Natural killer cell treated with Interleukin-12 subunit alpha and Interleukin-12 subunit beta and Interleukin-15 and Interleukin-18, amount 100 ng/mL, for 72 hours (primary cell): ENCODE results near the gene MEGF6. TPM values are rescaled to one million over a fixed set of nuclear protein-coding genes. Genes with fewer than 3 reads are reported as not detected.
"Not testable (repeated sequence)": the region's sequence is repeated elsewhere in the genome, so short reads cannot be mapped to it uniquely, and the experiment has no call there.

Experiments
- ATAC-seq, 2 donors: fragments of 150-1000 bp; cut with Tn5 transposase in 1 of 2; sonication (Bioruptor Pico), chemical (Tn5 transposase) in 1 of 2; 2 replicates each; pipeline ENCODE4 v1.10.0; 2021
- DNase-seq: peaks from one replicate; pipeline ENCODE4 v3.0.0; 2022; ENCODE audit warnings: low spot score
- H3K27ac Mint-ChIP-seq, 2 donors: 1 replicate in 1 of 2; 2 replicates in 1 of 2; pipeline ENCODE4 v1.8.0; 2022; ENCODE audit warnings: mixed read lengths in 2 of 2, mild to moderate bottlenecking in 1 of 2, moderate library complexity in 1 of 2
- H3K27me3 Mint-ChIP-seq, 2 donors: 1 replicate in 1 of 2; 2 replicates in 1 of 2; pipeline ENCODE4 v1.8.0; 2022; ENCODE audit warnings: mixed read lengths in 2 of 2
- H3K36me3 Mint-ChIP-seq: one replicate; pipeline ENCODE4 v1.8.0; 2022; ENCODE audit warnings: mixed read lengths
- H3K4me1 Mint-ChIP-seq, 2 donors: 1 replicate in 1 of 2; 2 replicates in 1 of 2; pipeline ENCODE4 v1.8.0; 2022; ENCODE audit warnings: low read depth in 2 of 2, mixed read lengths in 2 of 2, mild to moderate bottlenecking in 1 of 2
- H3K4me3 Mint-ChIP-seq: one replicate; pipeline ENCODE4 v1.8.0; 2022; ENCODE audit warnings: mixed read lengths
- H3K9me3 Mint-ChIP-seq: 2 replicates; pipeline ENCODE4 v1.8.0; 2022; ENCODE audit warnings: mixed read lengths
- total RNA-seq, 2 donors: library from RNA; stranded (reverse); gene quantifications; one replicate each; pipeline ENCODE4 v1.2.3, GENCODE V29; 2022

The MEGF6 gene
- total RNA-seq, 2 donors from 2014 or later, result 0.36 to 1.6 TPM

DNA sequence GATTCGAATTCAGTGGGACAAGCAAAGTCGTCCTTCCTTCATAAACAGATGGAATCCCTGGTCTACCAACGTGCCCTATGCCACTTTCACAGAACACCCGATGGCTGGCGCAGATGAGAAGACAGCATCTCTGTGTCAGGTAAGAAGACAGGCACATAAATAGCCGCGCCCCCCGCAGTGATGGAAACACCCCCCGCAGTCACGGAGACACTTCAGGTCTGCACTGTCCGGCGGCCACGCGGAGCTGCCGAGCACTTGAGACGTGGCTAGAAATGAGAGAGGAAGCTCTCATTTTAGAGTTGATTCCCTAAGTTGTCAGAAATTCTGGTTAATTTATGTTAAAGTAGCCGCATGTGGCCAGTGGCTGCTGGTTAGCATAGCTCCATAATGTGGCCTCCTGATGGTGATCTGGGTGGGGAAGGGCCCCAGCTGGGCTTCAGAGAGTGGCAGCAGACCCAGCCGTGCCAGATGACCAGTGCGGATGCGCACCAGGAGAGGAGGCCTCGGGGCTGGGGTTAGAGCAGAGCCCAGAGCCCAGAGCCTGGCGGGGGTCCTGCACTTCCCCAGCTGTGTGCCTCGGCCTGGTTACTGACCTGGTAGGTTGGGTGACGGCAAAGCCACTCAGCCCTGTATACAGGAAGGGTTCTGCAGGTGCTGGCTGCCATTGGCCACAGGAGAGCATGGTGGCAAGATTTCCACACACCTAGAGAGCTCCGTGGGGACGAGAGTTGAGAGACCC lies 16.4 kb upstream of the MEGF6 start:
- no peak for ATAC-seq
- Mint-ChIP-seq H3K4me1 (peaks cover 26 to 28% of the 10 kb centered on the region in 2 donors), H3K4me3 (no peak overlapping the region), H3K36me3 (no peaks in the 10 kb centered on the region), H3K27ac (no peak overlapping the region), H3K9me3 (no peaks in the 10 kb centered on the region), H3K27me3 (no peaks in the 10 kb centered on the region)
- DNase-seq, result no peak

GRCh38 chr1:3626025-3626424 lies 14.7 kb upstream of the MEGF6 start:
- no peaks in the 10 kb centered on the region for H3K9me3 Mint-ChIP-seq

DNA sequence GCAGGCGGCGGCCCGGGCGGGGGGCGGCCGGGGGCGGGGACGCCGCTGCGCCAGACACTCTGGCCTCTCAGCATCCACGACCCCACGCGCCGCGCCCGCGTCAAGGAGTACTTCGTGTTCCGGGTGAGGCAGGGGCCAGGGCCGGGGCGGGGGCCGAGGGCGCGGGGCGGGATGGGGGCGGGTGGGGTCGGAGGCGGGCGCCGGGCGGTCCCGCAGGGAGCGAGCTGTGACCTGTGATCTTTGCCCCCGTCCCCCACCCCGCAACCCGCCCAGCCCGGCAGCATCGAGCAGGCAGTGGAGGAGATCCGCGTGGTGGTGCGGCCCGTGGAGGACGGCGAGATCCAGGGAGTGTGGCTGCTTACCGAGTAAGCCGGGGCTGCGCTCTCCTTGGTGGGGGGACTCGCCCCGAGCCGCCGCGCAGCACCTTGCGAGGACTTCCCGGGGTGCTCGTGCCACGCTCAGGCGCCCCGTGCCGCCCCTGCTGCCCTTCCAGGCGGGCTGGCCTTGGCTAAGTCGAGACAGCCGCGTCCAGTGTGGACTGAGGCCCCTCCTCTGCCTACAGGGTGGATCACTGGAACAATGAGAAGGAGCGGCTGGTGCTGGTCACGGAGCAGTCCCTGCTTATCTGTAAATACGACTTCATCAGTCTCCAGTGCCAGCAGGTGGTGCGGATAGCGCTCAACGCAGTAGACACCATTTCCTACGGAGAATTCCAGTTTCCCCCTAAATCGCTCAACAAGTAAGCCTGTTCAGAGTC lies 14.0 kb upstream of the MEGF6 start:
- H3K27ac Mint-ChIP-seq, result peak overlapping the region; percentile 21 to 70
- H3K4me3 Mint-ChIP-seq, result peak overlapping the region; percentile 93
- H3K27me3 Mint-ChIP-seq, result no peaks in the 10 kb centered on the region
- peaks cover 28 to 33% of the 10 kb centered on the region in 2 donors for H3K4me1 Mint-ChIP-seq
- peak in 1 of 2 donors; percentile 34 for ATAC-seq
- H3K36me3 Mint-ChIP-seq, result no peaks in the 10 kb centered on the region
- DNase-seq, result no peak
- no peaks in the 10 kb centered on the region for H3K9me3 Mint-ChIP-seq

More at GRCh38 chr1:3626025-3626424, 14.7 kb upstream of the MEGF6 start:
- no peak for ATAC-seq
- H3K4me1 Mint-ChIP-seq, result peaks cover 28 to 29% of the 10 kb centered on the region in 2 donors
- no peak for DNase-seq
- H3K27me3 Mint-ChIP-seq, result no peaks in the 10 kb centered on the region
- peak overlapping the region; percentile 93 for H3K4me3 Mint-ChIP-seq
- H3K27ac Mint-ChIP-seq, result peak overlapping the region in 1 of 2 donors; percentile 21
- no peaks in the 10 kb centered on the region for H3K36me3 Mint-ChIP-seq

GRCh38 chr1:3624200-3625136 lies 13.2 kb upstream of the MEGF6 start, which contains the start of gene TPRG1L:
Gene TPRG1L (plus strand): TSS chr1:3625015. CDS start chr1:3625073, 58 bp downstream.
- peak within 1 kb of the TSS; percentile 93 for H3K4me3 Mint-ChIP-seq
- H3K27ac Mint-ChIP-seq, result peak within 1 kb of the TSS; percentile 70 to 78
- ATAC-seq (peak; percentile 98), DNase-seq (peak; percentile 97)
- no peaks in the 10 kb centered on the region for H3K27me3 Mint-ChIP-seq
- H3K9me3 Mint-ChIP-seq, result no peaks in the 10 kb centered on the region
- H3K36me3 Mint-ChIP-seq, result no peaks in the 10 kb centered on the region
- H3K4me1 Mint-ChIP-seq, result peaks cover 33 to 34% of the 10 kb centered on the region in 2 donors

DNA sequence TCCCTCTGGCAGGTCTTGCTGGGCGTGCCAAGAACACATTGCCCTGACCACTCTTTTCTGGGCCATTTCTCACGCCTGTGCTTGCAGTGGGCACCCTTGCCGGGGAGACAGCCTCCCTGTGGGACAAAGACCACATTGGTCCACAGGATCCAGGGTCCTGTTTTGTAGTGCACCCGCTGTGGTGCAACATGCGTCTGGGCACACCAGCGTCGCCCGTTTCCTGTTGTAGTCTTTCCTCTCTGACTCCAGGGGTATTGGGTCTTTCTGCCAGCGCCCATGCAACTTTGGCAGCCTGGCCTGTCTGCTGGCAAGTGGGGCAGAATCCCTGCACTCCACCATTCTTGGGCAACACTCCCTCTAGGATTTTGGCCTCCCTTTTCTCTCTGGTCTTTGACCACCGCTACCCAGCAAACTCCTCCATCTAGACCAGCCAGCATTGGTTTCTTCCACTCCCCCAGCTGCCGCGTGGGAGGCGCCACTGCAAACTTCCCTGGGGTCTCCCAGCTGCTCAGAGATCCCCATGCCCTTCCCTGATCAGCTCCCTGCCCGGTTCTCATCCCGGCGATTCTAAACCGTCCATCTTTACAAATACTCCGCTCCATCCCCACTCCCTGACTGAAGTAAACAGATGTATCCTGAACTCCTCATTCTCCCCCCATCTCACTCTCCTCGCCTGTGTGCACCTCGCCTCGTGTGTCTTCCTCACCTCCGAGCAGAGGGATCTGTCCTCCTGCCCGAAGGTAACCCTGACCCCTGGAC lies 12.3 kb upstream of the MEGF6 start:
- peaks cover 36 to 40% of the 10 kb centered on the region in 2 donors for H3K4me1 Mint-ChIP-seq

GRCh38 chr1:3622102-3622501 lies 10.8 kb upstream of the MEGF6 start:
- H3K4me1 Mint-ChIP-seq, result peaks cover 36 to 40% of the 10 kb centered on the region in 2 donors
- ATAC-seq, result not testable (repeated sequence)

More for the DNA sequence above, 12.3 kb upstream of the MEGF6 start:
- no peak for ATAC-seq
- H3K27me3 Mint-ChIP-seq, result no peaks in the 10 kb centered on the region
- no peak for DNase-seq
- H3K9me3 Mint-ChIP-seq, result no peaks in the 10 kb centered on the region
- no peaks in the 10 kb centered on the region for H3K36me3 Mint-ChIP-seq
- H3K4me3 Mint-ChIP-seq, result peak overlapping the region; percentile 93
- peak overlapping the region in 1 of 2 donors; percentile 78 for H3K27ac Mint-ChIP-seq

DNA sequence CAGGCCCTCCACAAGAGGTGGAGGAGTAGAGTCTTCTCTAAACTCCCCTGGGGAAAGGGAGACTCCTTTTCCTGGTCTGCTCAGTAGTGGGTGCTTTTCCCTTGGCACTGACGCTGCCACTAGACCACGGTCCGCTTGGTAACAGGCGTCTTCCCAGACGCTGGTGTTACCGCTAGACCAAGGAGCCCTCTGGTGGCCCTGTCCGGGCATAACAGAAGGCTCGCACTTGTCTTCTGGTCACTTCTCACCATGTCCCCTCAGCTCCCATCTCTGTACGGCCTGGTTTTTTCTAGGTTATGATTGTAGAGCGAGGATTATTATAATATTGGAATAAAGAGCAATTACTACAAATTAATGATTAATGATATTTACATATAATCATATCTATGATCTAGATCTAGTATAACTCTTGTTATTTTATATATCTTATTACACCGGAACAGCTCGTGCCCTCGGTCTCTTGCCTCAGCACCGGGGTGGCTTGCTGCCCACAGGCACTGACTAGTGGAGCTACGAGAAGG lies 9.9 kb upstream of the MEGF6 start:
- H3K27ac Mint-ChIP-seq, H3K4me3 Mint-ChIP-seq, H3K27me3 Mint-ChIP-seq, ATAC-seq, DNase-seq, H3K36me3 Mint-ChIP-seq, H3K9me3 Mint-ChIP-seq: not testable (repeated sequence)
- H3K4me1 Mint-ChIP-seq, result peaks cover 36 to 40% of the 10 kb centered on the region in 2 donors

More at GRCh38 chr1:3622102-3622501, 10.8 kb upstream of the MEGF6 start:
- not testable (repeated sequence) for H3K9me3 Mint-ChIP-seq, DNase-seq, H3K27me3 Mint-ChIP-seq, H3K27ac Mint-ChIP-seq, H3K36me3 Mint-ChIP-seq
- H3K4me3 Mint-ChIP-seq, result peak overlapping the region; percentile 3

DNA sequence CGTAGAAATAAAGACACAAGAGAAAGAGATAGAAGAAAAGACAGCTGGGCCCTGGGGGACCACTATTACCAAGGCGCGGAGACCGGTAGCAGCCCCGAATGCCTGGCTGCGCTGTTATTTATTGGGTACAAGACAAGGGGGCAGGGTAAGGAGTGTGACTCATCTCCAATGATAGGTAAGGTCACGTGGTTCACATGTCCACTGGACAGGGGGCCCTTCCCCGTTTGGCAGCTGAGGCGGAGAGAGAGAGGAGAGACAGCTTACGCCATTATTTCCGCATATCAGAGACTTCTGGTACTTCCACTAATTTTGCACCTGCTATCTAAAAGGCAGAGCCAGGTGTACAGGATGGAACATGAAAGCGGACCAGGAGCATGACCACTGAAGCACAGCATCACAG lies 9.4 kb upstream of the MEGF6 start:
- peaks cover 31 to 35% of the 10 kb centered on the region in 2 donors for H3K4me1 Mint-ChIP-seq
- DNase-seq, result no peak
- peak overlapping the region; percentile 18 for H3K4me3 Mint-ChIP-seq

DNA sequence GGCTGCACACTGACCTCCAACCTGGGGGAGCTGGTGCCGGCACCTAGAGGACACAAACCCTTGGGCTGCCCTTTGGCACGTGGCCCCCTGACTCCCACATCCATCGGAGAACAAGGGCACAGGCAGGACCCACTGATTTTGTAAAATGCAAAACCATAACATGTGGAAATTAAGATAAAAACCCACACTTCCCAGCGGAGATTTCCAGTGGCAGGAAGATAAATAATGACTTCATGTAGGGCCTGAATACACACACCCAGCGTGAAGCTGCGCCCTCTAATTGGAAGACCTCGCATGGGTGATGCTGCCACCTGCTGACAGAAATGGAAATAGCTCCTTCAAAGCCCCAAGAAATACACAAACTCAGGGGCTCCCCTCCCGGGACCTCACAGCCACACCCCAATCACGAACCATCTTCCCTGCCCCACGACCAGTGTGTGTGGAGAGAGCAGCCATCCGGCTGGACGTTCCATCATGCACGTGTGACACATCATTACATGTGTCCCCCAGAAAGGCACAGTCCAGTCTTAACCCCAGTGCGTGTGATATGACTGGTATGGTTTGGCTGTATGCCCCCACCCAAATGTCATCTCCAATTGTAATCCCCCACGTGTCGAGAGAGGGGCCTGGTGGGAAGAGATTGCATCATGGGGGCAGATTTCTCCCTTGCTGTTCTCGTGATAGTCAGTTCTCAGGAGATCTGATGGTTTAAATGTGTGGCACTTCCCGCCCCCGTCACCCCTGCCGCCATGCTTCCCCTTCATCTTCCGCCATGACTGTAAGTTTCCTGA lies 7.8 kb upstream of the MEGF6 start:
- H3K4me1 Mint-ChIP-seq, result peaks cover 25 to 26% of the 10 kb centered on the region in 2 donors
- ATAC-seq (peak; percentile 66 to 74), DNase-seq (peak; percentile 80)
- H3K9me3 Mint-ChIP-seq, result no peaks in the 10 kb centered on the region
- H3K36me3 Mint-ChIP-seq, result no peaks in the 10 kb centered on the region
- H3K27ac Mint-ChIP-seq, result no peak overlapping the region
- H3K4me3 Mint-ChIP-seq, result peak overlapping the region; percentile 29
- H3K27me3 Mint-ChIP-seq, result no peaks in the 10 kb centered on the region

More for the DNA sequence above, 9.4 kb upstream of the MEGF6 start:
- ATAC-seq, result no peak
- no peaks in the 10 kb centered on the region for H3K36me3 Mint-ChIP-seq
- no peaks in the 10 kb centered on the region for H3K9me3 Mint-ChIP-seq
- no peaks in the 10 kb centered on the region for H3K27me3 Mint-ChIP-seq
- no peak overlapping the region for H3K27ac Mint-ChIP-seq

- Mint-ChIP-seq H3K27ac (no peak overlapping the region), H3K4me1 (peaks cover 19 to 20% of the 10 kb centered on the region in 2 donors), H3K27me3 (no peaks in the 10 kb centered on the region), H3K9me3 (no peaks in the 10 kb centered on the region), H3K4me3 (no peak overlapping the region), H3K36me3 (no peaks in the 10 kb centered on the region)
- no peak for ATAC-seq
- no peak for DNase-seq
These were observed 7.2 kb upstream of the MEGF6 start for GRCh38 chr1:3618531-3618880.

DNA sequence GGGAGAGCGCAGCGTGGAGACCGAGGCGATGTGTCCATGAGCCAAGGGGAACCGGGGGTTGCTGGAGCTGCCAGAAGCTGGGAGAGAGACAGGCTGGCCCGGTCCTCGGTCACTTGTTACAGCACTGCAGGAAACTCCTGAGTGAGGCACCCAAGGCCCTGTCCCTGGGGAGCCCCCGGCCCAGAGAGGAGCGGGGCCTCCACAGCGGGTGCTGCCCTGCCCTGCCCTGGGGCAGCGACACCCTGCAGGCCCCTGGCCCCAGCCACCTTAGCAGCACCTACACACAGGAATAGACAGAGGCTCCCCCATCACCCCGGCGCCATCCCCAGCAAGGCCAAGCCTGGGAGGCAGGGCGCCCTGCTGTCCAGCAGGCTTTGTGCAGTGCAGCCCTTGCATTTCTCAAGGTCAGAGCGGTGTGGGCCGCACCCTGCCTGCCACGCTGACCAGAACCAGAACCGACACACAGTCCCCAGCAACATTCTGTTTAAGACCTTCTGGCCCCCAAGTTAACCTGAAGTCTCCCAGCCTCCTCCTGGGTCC lies 6.6 kb upstream of the MEGF6 start:
- H3K4me1 Mint-ChIP-seq, result peaks cover 13 to 14% of the 10 kb centered on the region in 2 donors
- H3K27me3 Mint-ChIP-seq, result no peaks in the 10 kb centered on the region
- H3K36me3 Mint-ChIP-seq, result no peaks in the 10 kb centered on the region
- H3K4me3 Mint-ChIP-seq, result no peak overlapping the region
- DNase-seq (no peak), ATAC-seq (no peak)
- no peak overlapping the region for H3K27ac Mint-ChIP-seq
- no peaks in the 10 kb centered on the region for H3K9me3 Mint-ChIP-seq

- Mint-ChIP-seq H3K4me3 (no peak overlapping the region), H3K27ac (no peak overlapping the region), H3K36me3 (no peaks in the 10 kb centered on the region), H3K9me3 (no peaks in the 10 kb centered on the region), H3K4me1 (peaks cover 7 to 12% of the 10 kb centered on the region in 2 donors), H3K27me3 (no peaks in the 10 kb centered on the region)
- no peak for DNase-seq
- ATAC-seq, result no peak
These were observed 5.6 kb upstream of the MEGF6 start for GRCh38 chr1:3616861-3617260.
